HG02763 (cell line): ENCODE results near the gene UBAC2.
A peak's percentile ranks its signal among the peaks of the same experiment; 100 is the strongest.

ENCODE experiments used
- ATAC-seq: cut with Tn5 transposase; IDR thresholded peaks from one replicate; pipeline ENCODE4 v1.9.1; 2021; ENCODE audit warnings: mild to moderate bottlenecking, moderate library complexity; ENCODE audit not compliant: unreplicated experiment

The UBAC2 gene

GRCh38 chr13:99289674-99290337 is 89.2 kb downstream of the UBAC2 start:
- no peak for ATAC-seq

- ATAC-seq = no peak
These were observed 90.2 kb downstream of the UBAC2 start for GRCh38 chr13:99290894-99291293.

GRCh38 chr13:99293178-99293577 is 92.5 kb downstream of the UBAC2 start:
- ATAC-seq = no peak

GRCh38 chr13:99294198-99294597 is 93.5 kb downstream of the UBAC2 start:
- no peak for ATAC-seq

- ATAC-seq = no peak
These were observed 94.3 kb downstream of the UBAC2 start for GRCh38 chr13:99294958-99295357.

- ATAC-seq = no peak
These were observed 95.0 kb downstream of the UBAC2 start for GRCh38 chr13:99295488-99296252.

- ATAC-seq = peak; percentile 42
These were observed 95.7 kb downstream of the UBAC2 start for GRCh38 chr13:99296398-99296797.

- no peak for ATAC-seq
These were observed 96.7 kb downstream of the UBAC2 start for GRCh38 chr13:99297331-99297730.

GRCh38 chr13:99298056-99298455 is 97.4 kb downstream of the UBAC2 start:
- ATAC-seq = no peak

GRCh38 chr13:99299256-99299919 is 98.7 kb downstream of the UBAC2 start:
- no peak for ATAC-seq

GRCh38 chr13:99299920-99300341 is 99.3 kb downstream of the UBAC2 start:
- ATAC-seq = no peak

- no peak for ATAC-seq
These were observed 100.6 kb downstream of the UBAC2 start for GRCh38 chr13:99301056-99301838.

GRCh38 chr13:99301913-99302636 is 101.4 kb downstream of the UBAC2 start:
- ATAC-seq = no peak

- ATAC-seq = no peak
These were observed 102.2 kb downstream of the UBAC2 start for GRCh38 chr13:99302637-99303505.

- no peak for ATAC-seq
These were observed 103.3 kb downstream of the UBAC2 start for GRCh38 chr13:99303863-99304521.

- ATAC-seq = no peak
These were observed 103.9 kb downstream of the UBAC2 start for GRCh38 chr13:99304541-99304940.

- ATAC-seq = no peak
These were observed 104.5 kb downstream of the UBAC2 start for GRCh38 chr13:99305158-99305557.

- no peak for ATAC-seq
These were observed 104.9 kb downstream of the UBAC2 start for GRCh38 chr13:99305566-99305965.

- ATAC-seq = peak; percentile 56
These were observed 106.6 kb downstream of the UBAC2 start, which contains the start of gene GPR183 for GRCh38 chr13:99307247-99307646. TSS of gene GPR183 (minus strand) at chr13:99307399. CDS start at chr13:99296145, 11,254 bp downstream.
